Measurements from ENCODE around the gene SLC47A2.

DNA sequence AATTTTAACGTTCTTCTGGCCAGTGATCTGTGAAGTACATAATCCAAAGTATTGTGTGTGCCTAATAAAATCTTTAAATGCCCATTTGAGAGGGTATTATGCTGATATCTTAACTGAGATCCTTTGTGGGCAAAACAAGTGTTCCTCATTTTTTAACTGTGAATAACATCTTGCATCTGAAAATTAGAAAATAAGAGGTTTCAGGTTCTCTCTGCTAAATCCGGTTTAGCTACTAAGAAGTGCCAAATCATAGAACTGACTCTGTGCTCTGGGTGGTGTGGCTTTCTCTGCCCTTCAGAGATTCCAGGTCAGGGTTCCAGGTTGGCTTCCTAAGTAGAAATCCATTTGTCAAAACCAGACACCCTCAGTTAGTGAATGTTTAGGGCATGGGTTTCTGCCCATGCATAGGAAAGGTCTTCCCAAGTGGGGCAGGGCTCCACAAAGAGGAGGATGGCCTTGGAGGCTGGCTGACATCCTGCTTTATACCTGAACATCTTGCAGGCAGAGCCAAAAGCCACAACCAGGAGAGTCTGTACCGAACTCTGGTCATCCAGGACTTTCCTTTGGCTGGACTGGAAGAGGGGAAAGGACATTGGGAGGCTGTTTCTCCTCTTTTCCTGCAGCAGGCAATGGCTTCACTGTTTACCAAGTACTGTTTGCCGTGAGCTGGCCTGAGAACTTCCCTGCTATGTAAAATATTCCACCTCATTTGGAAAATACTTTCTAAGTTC is 59.4 kb downstream of the SLC47A2 start:
- TF ChIP-seq, protein P1, sequence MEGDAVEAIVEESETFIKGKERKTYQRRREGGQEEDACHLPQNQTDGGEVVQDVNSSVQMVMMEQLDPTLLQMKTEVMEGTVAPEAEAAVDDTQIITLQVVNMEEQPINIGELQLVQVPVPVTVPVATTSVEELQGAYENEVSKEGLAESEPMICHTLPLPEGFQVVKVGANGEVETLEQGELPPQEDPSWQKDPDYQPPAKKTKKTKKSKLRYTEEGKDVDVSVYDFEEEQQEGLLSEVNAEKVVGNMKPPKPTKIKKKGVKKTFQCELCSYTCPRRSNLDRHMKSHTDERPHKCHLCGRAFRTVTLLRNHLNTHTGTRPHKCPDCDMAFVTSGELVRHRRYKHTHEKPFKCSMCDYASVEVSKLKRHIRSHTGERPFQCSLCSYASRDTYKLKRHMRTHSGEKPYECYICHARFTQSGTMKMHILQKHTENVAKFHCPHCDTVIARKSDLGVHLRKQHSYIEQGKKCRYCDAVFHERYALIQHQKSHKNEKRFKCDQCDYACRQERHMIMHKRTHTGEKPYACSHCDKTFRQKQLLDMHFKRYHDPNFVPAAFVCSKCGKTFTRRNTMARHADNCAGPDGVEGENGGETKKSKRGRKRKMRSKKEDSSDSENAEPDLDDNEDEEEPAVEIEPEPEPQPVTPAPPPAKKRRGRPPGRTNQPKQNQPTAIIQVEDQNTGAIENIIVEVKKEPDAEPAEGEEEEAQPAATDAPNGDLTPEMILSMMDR (conservative IDR thresholded peaks at IDR 0.05; ENCODE audit: low read depth in 2 of 2): no peak
- TF ChIP-seq POLR2AphosphoS5 (IDR thresholded peaks at IDR 0.05; ENCODE audit: low read depth): no peak
- TF ChIP-seq, protein P2, sequence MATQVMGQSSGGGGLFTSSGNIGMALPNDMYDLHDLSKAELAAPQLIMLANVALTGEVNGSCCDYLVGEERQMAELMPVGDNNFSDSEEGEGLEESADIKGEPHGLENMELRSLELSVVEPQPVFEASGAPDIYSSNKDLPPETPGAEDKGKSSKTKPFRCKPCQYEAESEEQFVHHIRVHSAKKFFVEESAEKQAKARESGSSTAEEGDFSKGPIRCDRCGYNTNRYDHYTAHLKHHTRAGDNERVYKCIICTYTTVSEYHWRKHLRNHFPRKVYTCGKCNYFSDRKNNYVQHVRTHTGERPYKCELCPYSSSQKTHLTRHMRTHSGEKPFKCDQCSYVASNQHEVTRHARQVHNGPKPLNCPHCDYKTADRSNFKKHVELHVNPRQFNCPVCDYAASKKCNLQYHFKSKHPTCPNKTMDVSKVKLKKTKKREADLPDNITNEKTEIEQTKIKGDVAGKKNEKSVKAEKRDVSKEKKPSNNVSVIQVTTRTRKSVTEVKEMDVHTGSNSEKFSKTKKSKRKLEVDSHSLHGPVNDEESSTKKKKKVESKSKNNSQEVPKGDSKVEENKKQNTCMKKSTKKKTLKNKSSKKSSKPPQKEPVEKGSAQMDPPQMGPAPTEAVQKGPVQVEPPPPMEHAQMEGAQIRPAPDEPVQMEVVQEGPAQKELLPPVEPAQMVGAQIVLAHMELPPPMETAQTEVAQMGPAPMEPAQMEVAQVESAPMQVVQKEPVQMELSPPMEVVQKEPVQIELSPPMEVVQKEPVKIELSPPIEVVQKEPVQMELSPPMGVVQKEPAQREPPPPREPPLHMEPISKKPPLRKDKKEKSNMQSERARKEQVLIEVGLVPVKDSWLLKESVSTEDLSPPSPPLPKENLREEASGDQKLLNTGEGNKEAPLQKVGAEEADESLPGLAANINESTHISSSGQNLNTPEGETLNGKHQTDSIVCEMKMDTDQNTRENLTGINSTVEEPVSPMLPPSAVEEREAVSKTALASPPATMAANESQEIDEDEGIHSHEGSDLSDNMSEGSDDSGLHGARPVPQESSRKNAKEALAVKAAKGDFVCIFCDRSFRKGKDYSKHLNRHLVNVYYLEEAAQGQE (IDR thresholded peaks at IDR 0.05; ENCODE audit: unreplicated experiment): no peak
- no peak for TF ChIP-seq EZH2phosphoT487 (IDR thresholded peaks at IDR 0.05; ENCODE audit: unreplicated experiment)
- no peak for TF ChIP-seq EZH2 (IDR thresholded peaks at IDR 0.05; ENCODE audit: low read depth, unreplicated experiment)
- TF ChIP-seq ZNF114 (CRISPR knock-in tag; IDR thresholded peaks at IDR 0.05): no peak
- no peak for TF ChIP-seq CREB1 (CRISPR knock-in tag; IDR thresholded peaks at IDR 0.05; ENCODE audit: low read depth)
- TF ChIP-seq NANOG (IDR thresholded peaks at IDR 0.05; ENCODE audit: borderline replicate concordance): no peak
- TF ChIP-seq JUNB (IDR thresholded peaks at IDR 0.05; ENCODE audit: unreplicated experiment): no peak
- no peak for TF ChIP-seq STAT1 (IDR thresholded peaks at IDR 0.05; ENCODE audit: unreplicated experiment)
- TF ChIP-seq, protein P3, sequence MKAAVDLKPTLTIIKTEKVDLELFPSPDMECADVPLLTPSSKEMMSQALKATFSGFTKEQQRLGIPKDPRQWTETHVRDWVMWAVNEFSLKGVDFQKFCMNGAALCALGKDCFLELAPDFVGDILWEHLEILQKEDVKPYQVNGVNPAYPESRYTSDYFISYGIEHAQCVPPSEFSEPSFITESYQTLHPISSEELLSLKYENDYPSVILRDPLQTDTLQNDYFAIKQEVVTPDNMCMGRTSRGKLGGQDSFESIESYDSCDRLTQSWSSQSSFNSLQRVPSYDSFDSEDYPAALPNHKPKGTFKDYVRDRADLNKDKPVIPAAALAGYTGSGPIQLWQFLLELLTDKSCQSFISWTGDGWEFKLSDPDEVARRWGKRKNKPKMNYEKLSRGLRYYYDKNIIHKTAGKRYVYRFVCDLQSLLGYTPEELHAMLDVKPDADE (IDR thresholded peaks at IDR 0.05): no peak
- no peak for TF ChIP-seq ZNF331 (CRISPR knock-in tag; IDR thresholded peaks at IDR 0.05; ENCODE audit: low read depth)
- TF ChIP-seq, protein P4, sequence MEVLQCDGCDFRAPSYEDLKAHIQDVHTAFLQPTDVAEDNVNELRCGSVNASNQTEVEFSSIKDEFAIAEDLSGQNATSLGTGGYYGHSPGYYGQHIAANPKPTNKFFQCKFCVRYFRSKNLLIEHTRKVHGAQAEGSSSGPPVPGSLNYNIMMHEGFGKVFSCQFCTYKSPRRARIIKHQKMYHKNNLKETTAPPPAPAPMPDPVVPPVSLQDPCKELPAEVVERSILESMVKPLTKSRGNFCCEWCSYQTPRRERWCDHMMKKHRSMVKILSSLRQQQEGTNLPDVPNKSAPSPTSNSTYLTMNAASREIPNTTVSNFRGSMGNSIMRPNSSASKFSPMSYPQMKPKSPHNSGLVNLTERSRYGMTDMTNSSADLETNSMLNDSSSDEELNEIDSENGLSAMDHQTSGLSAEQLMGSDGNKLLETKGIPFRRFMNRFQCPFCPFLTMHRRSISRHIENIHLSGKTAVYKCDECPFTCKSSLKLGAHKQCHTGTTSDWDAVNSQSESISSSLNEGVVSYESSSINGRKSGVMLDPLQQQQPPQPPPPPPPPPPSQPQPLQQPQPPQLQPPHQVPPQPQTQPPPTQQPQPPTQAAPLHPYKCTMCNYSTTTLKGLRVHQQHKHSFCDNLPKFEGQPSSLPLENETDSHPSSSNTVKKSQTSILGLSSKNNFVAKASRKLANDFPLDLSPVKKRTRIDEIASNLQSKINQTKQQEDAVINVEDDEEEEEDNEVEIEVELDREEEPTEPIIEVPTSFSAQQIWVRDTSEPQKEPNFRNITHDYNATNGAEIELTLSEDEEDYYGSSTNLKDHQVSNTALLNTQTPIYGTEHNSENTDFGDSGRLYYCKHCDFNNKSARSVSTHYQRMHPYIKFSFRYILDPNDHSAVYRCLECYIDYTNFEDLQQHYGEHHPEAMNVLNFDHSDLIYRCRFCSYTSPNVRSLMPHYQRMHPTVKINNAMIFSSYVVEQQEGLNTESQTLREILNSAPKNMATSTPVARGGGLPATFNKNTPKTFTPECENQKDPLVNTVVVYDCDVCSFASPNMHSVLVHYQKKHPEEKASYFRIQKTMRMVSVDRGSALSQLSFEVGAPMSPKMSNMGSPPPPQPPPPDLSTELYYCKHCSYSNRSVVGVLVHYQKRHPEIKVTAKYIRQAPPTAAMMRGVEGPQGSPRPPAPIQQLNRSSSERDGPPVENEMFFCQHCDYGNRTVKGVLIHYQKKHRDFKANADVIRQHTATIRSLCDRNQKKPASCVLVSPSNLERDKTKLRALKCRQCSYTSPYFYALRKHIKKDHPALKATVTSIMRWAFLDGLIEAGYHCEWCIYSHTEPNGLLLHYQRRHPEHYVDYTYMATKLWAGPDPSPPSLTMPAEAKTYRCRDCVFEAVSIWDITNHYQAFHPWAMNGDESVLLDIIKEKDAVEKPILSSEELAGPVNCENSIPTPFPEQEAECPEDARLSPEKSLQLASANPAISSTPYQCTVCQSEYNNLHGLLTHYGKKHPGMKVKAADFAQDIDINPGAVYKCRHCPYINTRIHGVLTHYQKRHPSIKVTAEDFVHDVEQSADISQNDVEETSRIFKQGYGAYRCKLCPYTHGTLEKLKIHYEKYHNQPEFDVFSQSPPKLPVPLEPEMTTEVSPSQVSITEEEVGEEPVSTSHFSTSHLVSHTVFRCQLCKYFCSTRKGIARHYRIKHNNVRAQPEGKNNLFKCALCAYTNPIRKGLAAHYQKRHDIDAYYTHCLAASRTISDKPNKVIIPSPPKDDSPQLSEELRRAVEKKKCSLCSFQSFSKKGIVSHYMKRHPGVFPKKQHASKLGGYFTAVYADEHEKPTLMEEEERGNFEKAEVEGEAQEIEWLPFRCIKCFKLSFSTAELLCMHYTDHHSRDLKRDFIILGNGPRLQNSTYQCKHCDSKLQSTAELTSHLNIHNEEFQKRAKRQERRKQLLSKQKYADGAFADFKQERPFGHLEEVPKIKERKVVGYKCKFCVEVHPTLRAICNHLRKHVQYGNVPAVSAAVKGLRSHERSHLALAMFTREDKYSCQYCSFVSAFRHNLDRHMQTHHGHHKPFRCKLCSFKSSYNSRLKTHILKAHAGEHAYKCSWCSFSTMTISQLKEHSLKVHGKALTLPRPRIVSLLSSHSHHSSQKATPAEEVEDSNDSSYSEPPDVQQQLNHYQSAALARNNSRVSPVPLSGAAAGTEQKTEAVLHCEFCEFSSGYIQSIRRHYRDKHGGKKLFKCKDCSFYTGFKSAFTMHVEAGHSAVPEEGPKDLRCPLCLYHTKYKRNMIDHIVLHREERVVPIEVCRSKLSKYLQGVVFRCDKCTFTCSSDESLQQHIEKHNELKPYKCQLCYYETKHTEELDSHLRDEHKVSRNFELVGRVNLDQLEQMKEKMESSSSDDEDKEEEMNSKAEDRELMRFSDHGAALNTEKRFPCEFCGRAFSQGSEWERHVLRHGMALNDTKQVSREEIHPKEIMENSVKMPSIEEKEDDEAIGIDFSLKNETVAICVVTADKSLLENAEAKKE (CRISPR knock-in tag; IDR thresholded peaks at IDR 0.05): no peak
